Esophagus squamous epithelium (tissue), 4 donors: Measurements from ENCODE around the gene RRP1.

Experiments
- CTCF ChIP-seq, 6 experiments: fragments of 450-650 bp in 4 of 6; fragments of 200-600 bp in 2 of 6; sonication (generic) in 2 of 6; IDR thresholded peaks; one replicate each; pipeline ENCODE4 v1.5.1; 2016 to 2019; ENCODE audit warnings: antibody characterized with exemption in 6 of 6, mild to moderate bottlenecking in 4 of 6, moderate library complexity in 4 of 6
- POLR2A ChIP-seq, 4 donors: fragments of 450-650 bp; IDR thresholded peaks; one replicate each; pipeline ENCODE4 v1.6.1; 2017; ENCODE audit warnings: antibody characterized with exemption in 4 of 4, mild to moderate bottlenecking in 4 of 4, moderate library complexity in 3 of 4

DNA sequence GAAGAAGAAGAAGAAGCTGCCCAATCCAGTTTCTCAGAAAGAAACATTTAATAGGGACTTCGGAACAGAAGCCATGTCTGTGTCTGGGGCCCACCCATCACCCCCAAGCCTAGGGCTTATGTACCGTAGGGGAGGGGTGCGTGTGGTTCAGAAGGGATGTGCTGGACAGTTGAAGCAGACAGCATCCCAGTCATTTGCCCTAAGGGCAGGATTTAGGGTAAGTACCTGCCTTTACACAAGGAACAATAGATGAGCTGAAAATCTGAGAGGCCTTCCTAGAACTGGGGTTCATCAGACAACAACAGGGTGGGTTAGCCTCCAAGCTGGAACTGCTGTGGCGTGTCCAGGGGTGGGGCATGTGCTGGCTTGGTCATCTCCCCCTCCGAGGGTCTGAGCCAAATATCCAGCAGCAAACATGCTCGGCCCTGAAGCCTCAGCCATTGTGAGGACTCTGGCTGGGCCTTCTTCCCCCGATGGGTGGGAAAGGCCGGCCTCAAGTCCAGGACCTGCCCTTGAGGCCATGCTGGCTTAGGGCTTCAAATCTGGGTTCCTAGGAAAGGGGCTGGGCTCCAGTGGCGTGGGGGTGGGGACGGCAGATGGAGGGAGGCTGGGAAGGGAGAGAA, 25.4 kb upstream of the RRP1 start:
- TF ChIP-seq POLR2A (IDR thresholded peaks at IDR 0.05) (no peak), CTCF (IDR thresholded peaks at IDR 0.05) (no peak)
